Neural progenitor cell (in vitro differentiated cells): Measurements from ENCODE around the gene NFS1.

Experiments used
- CTCF ChIP-seq: fragments of 200-600 bp; sonication (generic); IDR thresholded peaks from 2 replicates; pipeline ENCODE4 v1.5.1; 2017; ENCODE audit warnings: antibody characterized with exemption, mild to moderate bottlenecking
- EZH2 ChIP-seq: fragments of 200-600 bp; sonication (generic); IDR thresholded peaks from 2 replicates; pipeline ENCODE4 v1.6.1; 2017; ENCODE audit warnings: antibody characterized with exemption, mild to moderate bottlenecking, moderate library complexity
- EZH2phosphoT487 ChIP-seq: fragments of 200-600 bp; sonication (generic); IDR thresholded peaks from 2 replicates; pipeline ENCODE4 v1.6.1; 2017; ENCODE audit warnings: antibody characterized with exemption

GRCh38 chr20:35625584-35626385 lies 73.4 kb downstream of the NFS1 start:
- TF ChIP-seq CTCF (no peak), EZH2 (no peak), EZH2phosphoT487 (no peak)
